HepG2 (cell line): ENCODE results near the gene LZTFL1. TPM values are rescaled to one million over a fixed set of nuclear protein-coding genes. Genes with fewer than 3 reads are reported as not detected.

Experiments
- ATAC-seq: fragments of 200-7000 bp; cut with Tn5 transposase; 3 replicates; pipeline ENCODE4 v1.9.1; 2020; ENCODE audit warnings: mild to moderate bottlenecking, moderate library complexity
- BruUV-seq: library from RNA; stranded (reverse); fragments of 400-500 nt; replicated peaks from 2 replicates; lab custom pipeline; 2021; lab: Mats Ljungman, UMichigan
- CTCF ChIA-PET: fragments of 300-600 bp; formaldehyde crosslinking; extraction: SDS; loops from one replicate; lab custom pipeline; 2021; ENCODE audit warnings: low total read pairs, inconsistent platforms, low intra/inter-chr PET ratio; lab: Yijun Ruan, JAX
- POLR2A ChIA-PET: fragments of 350-600 bp; sonication (Branson Sonifier 250); formaldehyde crosslinking; loops from one replicate; lab custom pipeline; 2020; ENCODE audit warnings: antibody characterized with exemption, inconsistent platforms; lab: Yijun Ruan, JAX
- DNase-seq: peaks from one replicate; pipeline ENCODE4 v3.0.0-alpha.2; 2015; ENCODE audit warnings: low spot score
- FAIRE-seq: peaks from 3 replicates; lab custom pipeline; 2011; peaks lifted over from hg19 to GRCh38; lab: Jason Lieb, UNC
- H2AFZ ChIP-seq: one replicate; pipeline ENCODE4 v1.6.1; 2011; ENCODE audit warnings: low read length, inconsistent platforms
- H3K27ac ChIP-seq: fragments of 300-600 bp; 3 replicates; pipeline ENCODE4 v1.8.0; 2011; ENCODE audit warnings: mixed run types, mild to moderate bottlenecking, mixed read lengths, low read length, inconsistent platforms; ENCODE audit not compliant: insufficient read depth; ENCODE audit errors: extremely low read length
- H3K27me3 ChIP-seq, 2 experiments: fragments of 200-600 bp in 1 of 2; 2 replicates in 1 of 2; 3 replicates in 1 of 2; pipeline versions ENCODE4 v1.6.0 to v1.8.0; 2011; ENCODE audit warnings: low read length in 2 of 2, mild to moderate bottlenecking in 2 of 2, moderate library complexity in 2 of 2, inconsistent platforms in 1 of 2; ENCODE audit not compliant: insufficient read depth in 2 of 2, control insufficient read depth in 1 of 2
- H3K36me3 ChIP-seq, 2 experiments: fragments of 200-600 bp in 1 of 2; replicated peaks in 1 of 2; 2 replicates in 1 of 2; 3 replicates in 1 of 2; pipeline versions ENCODE4 v1.5.1 to v1.8.0; 2011; ENCODE audit warnings: low read length in 2 of 2, inconsistent platforms in 1 of 2; ENCODE audit not compliant: insufficient read depth in 2 of 2, control insufficient read depth in 1 of 2
- H3K4me1 ChIP-seq: 2 replicates; pipeline ENCODE4 v1.5.1; 2012; ENCODE audit warnings: low read length, inconsistent platforms; ENCODE audit not compliant: insufficient read depth
- H3K4me2 ChIP-seq: 2 replicates; pipeline ENCODE4 v1.6.0; 2011; ENCODE audit warnings: low read depth, low read length, inconsistent platforms
- H3K4me3 ChIP-seq, 3 experiments: fragments of 200-600 bp in 1 of 3; sonication (generic), shearing (Covaris generic) in 1 of 3; replicated peaks in 1 of 3; 2 replicates each; pipeline ENCODE4 v1.5.1; 2011 to 2016; ENCODE audit warnings: low read length in 3 of 3, inconsistent platforms in 2 of 3, low read depth in 2 of 3, mild to moderate bottlenecking in 2 of 3, control low read depth in 1 of 3, mixed read lengths in 1 of 3; ENCODE audit not compliant: insufficient read depth in 1 of 3
- H3K79me2 ChIP-seq: one replicate; pipeline ENCODE4 v1.6.1; 2011; ENCODE audit warnings: low read length, inconsistent platforms; ENCODE audit not compliant: insufficient read depth
- H3K9ac ChIP-seq: 2 replicates; pipeline ENCODE4 v1.6.0; 2011; ENCODE audit warnings: mild to moderate bottlenecking, low read depth, low read length, inconsistent platforms; ENCODE audit not compliant: insufficient read depth
- H3K9me3 ChIP-seq: 2 replicates; pipeline ENCODE4 v1.5.1; 2012; ENCODE audit warnings: mild to moderate bottlenecking, low read length
- H4K20me1 ChIP-seq: 2 replicates; pipeline ENCODE4 v1.6.0; 2011; ENCODE audit warnings: inconsistent platforms, mild to moderate bottlenecking, low read length, moderate library complexity; ENCODE audit not compliant: insufficient read depth
- AKAP8 ChIP-seq: sonication (generic); formaldehyde crosslinking; IDR thresholded peaks from 2 replicates; pipeline ENCODE4 v1.5.1; 2020; ENCODE audit warnings: mild to moderate bottlenecking, missing genetic modification reagents
- GATAD2A ChIP-seq: IDR thresholded peaks from 2 replicates; pipeline ENCODE4 v1.6.1; 2016
- GTF2F1 ChIP-seq: fragments of 150-350 bp; IDR thresholded peaks from 2 replicates; pipeline ENCODE4 v1.6.1; 2014; ENCODE audit warnings: low read length
- HHEX ChIP-seq: IDR thresholded peaks from 2 replicates; pipeline ENCODE4 v1.6.1; 2016; ENCODE audit warnings: control low read depth
- HOMEZ ChIP-seq: IDR thresholded peaks from 2 replicates; pipeline ENCODE4 v1.6.1; 2016; ENCODE audit warnings: low read depth
- KDM1A ChIP-seq: IDR thresholded peaks from 2 replicates; pipeline ENCODE4 v1.6.1; 2016; ENCODE audit warnings: missing compliant biosample characterization
- MZF1 ChIP-seq: sonication (generic); formaldehyde crosslinking; IDR thresholded peaks from 2 replicates; pipeline ENCODE4 v1.8.1; 2023; ENCODE audit warnings: mild to moderate bottlenecking, missing genetic modification reagents, borderline replicate concordance
- PHF5A ChIP-seq: IDR thresholded peaks from one replicate; pipeline ENCODE4 v1.6.1; 2018; ENCODE audit warnings: low read depth, missing genetic modification reagents; ENCODE audit not compliant: unreplicated experiment
- RXRB ChIP-seq: IDR thresholded peaks from 2 replicates; pipeline ENCODE4 v1.6.1; 2016; ENCODE audit warnings: borderline replicate concordance, missing genetic modification reagents, missing compliant biosample characterization
- SIN3B ChIP-seq: fragments of 150-350 bp; IDR thresholded peaks from 2 replicates; pipeline ENCODE4 v1.6.1; 2014; ENCODE audit warnings: low read length
- SOX5 ChIP-seq: IDR thresholded peaks from 2 replicates; pipeline ENCODE4 v1.6.1; 2016; ENCODE audit warnings: borderline replicate concordance
- TCF7L2 ChIP-seq: IDR thresholded peaks from 2 replicates; pipeline ENCODE4 v1.6.1; 2011; ENCODE audit warnings: mild to moderate bottlenecking, low read depth, low read length, moderate library complexity
- ZNF224 ChIP-seq: sonication (generic); formaldehyde crosslinking; IDR thresholded peaks from 2 replicates; pipeline ENCODE4 v1.5.0; 2020; ENCODE audit warnings: mild to moderate bottlenecking, missing genetic modification reagents
- ZNF326 ChIP-seq: sonication (generic); formaldehyde crosslinking; IDR thresholded peaks from 2 replicates; pipeline ENCODE4 v1.4.0; 2020; ENCODE audit warnings: missing genetic modification reagents, borderline replicate concordance
- ZNF430 ChIP-seq: sonication (generic); formaldehyde crosslinking; IDR thresholded peaks from 2 replicates; pipeline ENCODE4 v1.9.0; 2021; ENCODE audit warnings: mild to moderate bottlenecking, missing genetic modification reagents
- ZNF460 ChIP-seq: sonication (generic); formaldehyde crosslinking; IDR thresholded peaks from 2 replicates; pipeline ENCODE4 v1.5.1; 2020; ENCODE audit warnings: missing genetic modification reagents, mild to moderate bottlenecking, borderline replicate concordance
- ZNF772 ChIP-seq: sonication (generic); formaldehyde crosslinking; IDR thresholded peaks from 2 replicates; pipeline ENCODE4 v1.5.0; 2020; ENCODE audit warnings: mild to moderate bottlenecking, missing genetic modification reagents
- WGBS: methylation state at CpG from one replicate; pipeline ENCODE4 v1.1.6; 2017; ENCODE audit warnings: low lambda C conversion rate; 5-methylcytosine and 5-hydroxymethylcytosine counted together
- in situ Hi-C: cut with HindIII; loops from 2 replicates; pipeline ENCODE4 v1.10.0; 2017; ENCODE audit warnings: low pct_unique_long_range_greater_than_20kb; ENCODE audit not compliant: extremely low pct_ligation_motif_present
- intact Hi-C: fragments of 100-400 bp; cut with micrococcal nuclease; formaldehyde crosslinking; loops from one replicate; pipeline ENCODE4 v1.10.0; 2022; ENCODE audit not compliant: unreplicated experiment
- polyA plus RNA-seq, 8 experiments: library from polyadenylated mRNA; depleted of rRNA in 3 of 8; stranded (reverse) in 7 of 8; unstranded in 1 of 8; fragments of >200 nt; fragmentation: Illumina TruSeq in 4 of 8; extraction: Trizol in 4 of 8; gene quantifications; 2 replicates each; pipeline versions ENCODE4 v1.2.1 to v1.2.3, GENCODE V29; 2011 to 2016; ENCODE audit warnings: low read depth in 4 of 8, missing spikeins in 1 of 8, mixed read lengths in 1 of 8; ENCODE audit not compliant: insufficient read depth in 1 of 8
- total RNA-seq, 5 experiments: library from RNA; depleted of rRNA; stranded (reverse); fragments of >200 nt; fragmentation: Illumina TruSeq; extraction: Trizol; gene quantifications; 2 replicates each; pipeline ENCODE4 v1.2.3, GENCODE V29; 2016; ENCODE audit warnings: low read depth in 1 of 5
- TF ChIP-seq, protein P1 (sequence below): sonication (generic); formaldehyde crosslinking; IDR thresholded peaks from 2 replicates; pipeline ENCODE4 v1.5.0; 2020; ENCODE audit warnings: missing genetic modification reagents, mild to moderate bottlenecking, borderline replicate concordance

LZTFL1 gene
- total and polyA plus RNA-seq, 2 of the 13 experiments (the other 11 are each of a cell fraction or from before 2014, with no cell fraction given), result 16.6 to 17.2 TPM

- Histone ChIP-seq H3K36me3 (no peaks in the 10 kb centered on the region), H3K79me2 (no peaks in the 10 kb centered on the region), H4K20me1 (no peaks in the 10 kb centered on the region), H2AFZ (no peak overlapping the region), H3K27me3 (no peaks in the 10 kb centered on the region; a peak in 1 of 5 replicates), H3K27ac (no peak overlapping the region), H3K4me3 (no peak overlapping the region), H3K4me2 (no peak overlapping the region), H3K9me3 (no peaks in the 10 kb centered on the region), H3K4me1 (no peaks in the 10 kb centered on the region), H3K9ac (no peak overlapping the region)
- FAIRE-seq (no peak), ATAC-seq (no peak), DNase-seq (no peak)
- TF ChIP-seq AKAP8 (CRISPR knock-in tag) (no peak), HHEX (CRISPR knock-in tag) (no peak), ZNF772 (CRISPR knock-in tag) (no peak), KDM1A (CRISPR knock-in tag) (no peak), ZNF326 (CRISPR knock-in tag) (no peak), ZNF430 (CRISPR knock-in tag) (no peak), RXRB (no peak), SOX5 (CRISPR knock-in tag) (no peak), PHF5A (CRISPR knock-in tag) (no peak), MZF1 (no peak), SIN3B (no peak), ZNF224 (CRISPR knock-in tag) (no peak), GTF2F1 (no peak), ZNF460 (CRISPR knock-in tag) (no peak), HOMEZ (CRISPR knock-in tag) (no peak), GATAD2A (CRISPR knock-in tag) (no peak), TCF7L2 (no peak)
- TF ChIP-seq, protein P1, sequence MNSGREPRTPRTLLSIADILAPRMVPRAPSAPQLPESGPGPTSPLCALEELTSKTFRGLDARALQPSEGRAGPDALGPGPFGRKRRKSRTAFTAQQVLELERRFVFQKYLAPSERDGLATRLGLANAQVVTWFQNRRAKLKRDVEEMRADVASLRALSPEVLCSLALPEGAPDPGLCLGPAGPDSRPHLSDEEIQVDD (CRISPR knock-in tag), result no peak
- BruUV-seq, result no TSS peak
- ChIA-PET CTCF (no interaction called here), POLR2A (no interaction called here)
- 0% methylated on average over 2 of the region's 2 CpGs for WGBS
- intact Hi-C loops, result no loop called here
- in situ Hi-C loops, result no loop called here
Measured at GRCh38 chr3:45868650-45869049, 26.7 kb upstream of the LZTFL1 start.
